Measurements from ENCODE around the gene ABCA7.

The ABCA7 gene

DNA sequence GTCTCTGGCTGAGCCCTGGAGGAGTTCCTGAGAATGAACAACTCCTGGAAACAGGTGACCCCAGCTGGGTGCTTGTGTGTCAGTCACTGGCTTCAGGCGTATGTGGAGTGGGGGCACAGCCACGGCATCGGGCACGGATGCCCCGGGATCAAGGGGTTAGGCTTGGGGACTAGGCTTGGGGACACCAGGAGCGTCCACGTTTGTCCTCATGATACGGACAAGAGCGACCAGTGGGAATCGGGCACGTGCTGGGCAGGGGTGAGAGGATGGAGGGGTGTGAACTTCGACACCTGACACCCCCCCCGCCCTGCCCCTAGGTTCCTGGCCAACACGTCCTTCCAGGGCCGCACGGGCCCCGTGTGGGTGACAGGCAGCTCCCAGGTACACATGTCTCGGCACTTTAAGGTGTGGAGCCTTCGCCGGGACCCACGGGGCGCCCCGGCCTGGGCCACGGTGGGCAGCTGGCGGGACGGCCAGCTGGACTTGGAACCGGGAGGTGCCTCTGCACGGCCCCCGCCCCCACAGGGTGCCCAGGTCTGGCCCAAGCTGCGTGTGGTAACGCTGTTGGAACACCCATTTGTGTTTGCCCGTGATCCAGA is 35.6 kb upstream of the ABCA7 start:
- no peak overlapping the region for H3K4me3 ChIP-seq (replicated peaks; ENCODE audit: low read depth, low read length)
- TF ChIP-seq, protein P1, sequence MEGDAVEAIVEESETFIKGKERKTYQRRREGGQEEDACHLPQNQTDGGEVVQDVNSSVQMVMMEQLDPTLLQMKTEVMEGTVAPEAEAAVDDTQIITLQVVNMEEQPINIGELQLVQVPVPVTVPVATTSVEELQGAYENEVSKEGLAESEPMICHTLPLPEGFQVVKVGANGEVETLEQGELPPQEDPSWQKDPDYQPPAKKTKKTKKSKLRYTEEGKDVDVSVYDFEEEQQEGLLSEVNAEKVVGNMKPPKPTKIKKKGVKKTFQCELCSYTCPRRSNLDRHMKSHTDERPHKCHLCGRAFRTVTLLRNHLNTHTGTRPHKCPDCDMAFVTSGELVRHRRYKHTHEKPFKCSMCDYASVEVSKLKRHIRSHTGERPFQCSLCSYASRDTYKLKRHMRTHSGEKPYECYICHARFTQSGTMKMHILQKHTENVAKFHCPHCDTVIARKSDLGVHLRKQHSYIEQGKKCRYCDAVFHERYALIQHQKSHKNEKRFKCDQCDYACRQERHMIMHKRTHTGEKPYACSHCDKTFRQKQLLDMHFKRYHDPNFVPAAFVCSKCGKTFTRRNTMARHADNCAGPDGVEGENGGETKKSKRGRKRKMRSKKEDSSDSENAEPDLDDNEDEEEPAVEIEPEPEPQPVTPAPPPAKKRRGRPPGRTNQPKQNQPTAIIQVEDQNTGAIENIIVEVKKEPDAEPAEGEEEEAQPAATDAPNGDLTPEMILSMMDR (IDR thresholded peaks at IDR 0.05; ENCODE audit: low read length, missing control alignments) = no peak
- no peak for DNase-seq (ENCODE audit: low read depth)

DNA sequence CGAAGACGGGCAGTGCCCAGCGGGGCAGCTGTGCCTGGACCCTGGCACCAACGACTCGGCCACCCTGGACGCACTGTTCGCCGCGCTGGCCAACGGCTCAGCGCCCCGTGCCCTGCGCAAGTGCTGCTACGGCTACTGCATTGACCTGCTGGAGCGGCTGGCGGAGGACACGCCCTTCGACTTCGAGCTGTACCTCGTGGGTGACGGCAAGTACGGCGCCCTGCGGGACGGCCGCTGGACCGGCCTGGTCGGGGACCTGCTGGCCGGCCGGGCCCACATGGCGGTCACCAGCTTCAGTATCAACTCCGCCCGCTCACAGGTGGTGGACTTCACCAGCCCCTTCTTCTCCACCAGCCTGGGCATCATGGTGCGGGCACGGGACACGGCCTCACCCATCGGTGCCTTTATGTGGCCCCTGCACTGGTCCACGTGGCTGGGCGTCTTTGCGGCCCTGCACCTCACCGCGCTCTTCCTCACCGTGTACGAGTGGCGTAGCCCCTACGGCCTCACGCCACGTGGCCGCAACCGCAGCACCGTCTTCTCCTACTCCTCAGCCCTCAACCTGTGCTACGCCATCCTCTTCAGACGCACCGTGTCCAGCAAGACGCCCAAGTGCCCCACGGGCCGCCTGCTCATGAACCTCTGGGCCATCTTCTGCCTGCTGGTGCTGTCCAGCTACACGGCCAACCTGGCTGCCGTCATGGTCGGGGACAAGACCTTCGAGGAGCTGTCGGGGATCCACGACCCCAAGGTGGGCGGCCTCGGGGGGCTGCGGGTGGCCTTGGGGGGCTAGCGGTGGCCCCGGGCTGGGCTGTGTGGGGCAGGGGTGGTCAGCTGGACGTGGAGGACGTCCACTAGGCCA is 34.9 kb upstream of the ABCA7 start:
- TF ChIP-seq, protein P1 (IDR thresholded peaks at IDR 0.05; ENCODE audit: low read length, missing control alignments) = no peak
- no peak overlapping the region for H3K4me3 ChIP-seq (replicated peaks; ENCODE audit: low read depth, low read length)
- DNase-seq (ENCODE audit: low read depth) = no peak

DNA sequence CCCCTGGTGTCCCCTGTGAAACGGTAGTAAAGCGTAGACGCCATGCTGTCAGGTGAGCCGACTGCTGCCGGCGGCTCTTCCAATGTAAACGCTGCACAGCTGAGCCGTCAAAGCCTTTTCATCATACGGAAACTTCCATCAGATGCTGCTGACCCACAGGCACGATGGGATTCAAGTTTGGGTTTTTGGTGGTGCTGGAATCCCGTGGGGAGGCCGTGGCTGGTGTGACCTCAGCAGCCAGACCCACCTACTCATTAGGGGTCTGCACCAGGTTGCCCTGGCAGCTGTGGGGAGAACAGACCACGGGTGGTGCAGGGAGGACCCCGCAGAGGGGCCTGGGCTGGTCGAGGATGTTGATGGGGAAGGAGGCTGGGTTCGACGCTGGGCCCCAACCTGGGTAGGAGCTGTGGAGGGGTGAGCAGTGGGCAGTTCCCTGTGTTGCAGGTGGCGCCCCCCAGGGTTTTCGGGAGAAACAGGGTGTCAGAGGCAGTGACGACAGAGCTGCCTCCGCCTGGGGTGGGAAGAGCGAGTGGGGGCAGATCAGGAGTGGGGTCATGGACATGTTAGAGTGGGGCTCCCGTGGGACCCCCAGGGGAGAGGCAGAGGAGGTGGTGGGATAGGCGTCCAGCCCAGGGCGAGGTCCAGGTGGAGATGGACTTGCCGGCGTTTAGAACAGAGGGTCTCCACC is 33.1 kb upstream of the ABCA7 start:
- no peak overlapping the region for H3K4me3 ChIP-seq (replicated peaks; ENCODE audit: low read depth, low read length)
- TF ChIP-seq, protein P1 (IDR thresholded peaks at IDR 0.05; ENCODE audit: low read length, missing control alignments) = no peak
- DNase-seq (ENCODE audit: low read depth) = no peak

DNA sequence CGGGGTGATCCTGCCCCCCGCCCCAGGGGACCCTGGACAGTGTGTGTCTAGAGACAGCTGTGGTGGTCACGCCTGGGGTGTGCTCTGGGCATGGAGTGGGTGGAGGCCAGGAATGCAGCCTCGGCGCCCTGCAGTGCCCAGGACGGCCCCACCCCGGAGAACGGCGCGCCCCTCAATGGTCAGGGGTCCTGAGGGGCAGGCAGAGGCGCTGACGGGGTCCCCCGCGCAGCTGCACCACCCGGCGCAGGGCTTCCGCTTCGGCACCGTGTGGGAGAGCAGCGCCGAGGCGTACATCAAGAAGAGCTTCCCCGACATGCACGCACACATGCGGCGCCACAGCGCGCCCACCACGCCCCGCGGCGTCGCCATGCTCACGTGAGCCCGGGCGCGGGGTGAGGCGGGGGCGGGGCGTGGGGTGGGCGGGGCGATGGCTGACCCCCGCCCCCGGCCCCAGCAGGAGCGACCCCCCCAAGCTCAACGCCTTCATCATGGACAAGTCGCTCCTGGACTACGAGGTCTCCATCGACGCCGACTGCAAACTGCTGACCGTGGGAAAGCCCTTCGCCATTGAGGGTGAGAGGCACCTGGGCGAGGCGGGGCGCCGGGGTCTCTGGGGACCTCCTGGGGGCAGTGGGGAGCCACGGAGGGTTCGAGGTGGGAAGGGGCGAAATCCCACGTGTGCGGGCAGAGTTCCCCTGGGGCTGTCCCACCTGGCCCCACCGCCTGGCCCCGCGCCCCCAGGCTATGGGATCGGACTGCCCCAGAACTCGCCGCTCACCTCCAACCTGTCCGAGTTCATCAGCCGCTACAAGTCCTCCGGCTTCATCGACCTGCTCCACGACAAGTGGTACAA is 32.3 kb upstream of the ABCA7 start:
- DNase-seq (ENCODE audit: low read depth) = no peak
- no peak overlapping the region for H3K4me3 ChIP-seq (replicated peaks; ENCODE audit: low read depth, low read length)
- TF ChIP-seq, protein P1 (IDR thresholded peaks at IDR 0.05; ENCODE audit: low read length, missing control alignments) = no peak

DNA sequence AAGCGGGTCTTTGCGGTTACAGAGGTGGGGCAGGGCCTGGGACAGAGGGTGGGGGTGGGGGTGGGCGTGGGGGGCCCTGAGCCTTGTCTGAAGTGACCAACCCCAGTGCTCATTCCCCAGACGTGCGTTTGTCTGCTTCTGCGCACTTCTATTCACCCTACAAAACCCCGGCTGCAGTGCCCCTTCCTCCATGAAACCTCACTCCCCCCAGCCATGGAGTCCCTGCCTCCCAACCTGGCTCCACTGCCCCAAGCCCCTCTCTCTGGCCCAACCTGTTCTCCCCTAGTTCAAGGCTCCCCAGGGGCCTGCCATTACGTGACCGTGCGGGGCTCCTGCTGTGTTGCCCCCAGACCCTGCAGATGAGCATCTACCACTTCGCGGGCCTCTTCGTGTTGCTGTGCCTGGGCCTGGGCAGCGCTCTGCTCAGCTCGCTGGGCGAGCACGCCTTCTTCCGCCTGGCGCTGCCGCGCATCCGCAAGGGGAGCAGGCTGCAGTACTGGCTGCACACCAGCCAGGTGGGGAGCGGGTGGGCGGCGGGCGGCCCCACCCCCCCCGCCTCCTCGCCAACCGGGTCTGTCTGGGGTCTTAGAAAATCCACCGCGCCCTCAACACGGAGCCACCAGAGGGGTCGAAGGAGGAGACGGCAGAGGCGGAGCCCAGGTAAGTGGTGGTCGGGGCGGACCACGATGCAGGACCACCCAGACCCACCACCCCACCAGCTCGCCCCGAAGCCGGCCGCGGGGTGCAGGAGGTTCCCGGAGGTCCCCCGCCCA is 31.5 kb upstream of the ABCA7 start:
- no peak for DNase-seq (ENCODE audit: low read depth)
- TF ChIP-seq, protein P1 (IDR thresholded peaks at IDR 0.05; ENCODE audit: low read length, missing control alignments) = no peak
- H3K4me3 ChIP-seq (replicated peaks; ENCODE audit: low read depth, low read length) = no peak overlapping the region
